ENCODE data around the gene PLA2G1B.
"Not testable (repeated sequence)": the region's sequence is repeated elsewhere in the genome, so short reads cannot be mapped to it uniquely, and the experiment has no call there.

Gene PLA2G1B

DNA sequence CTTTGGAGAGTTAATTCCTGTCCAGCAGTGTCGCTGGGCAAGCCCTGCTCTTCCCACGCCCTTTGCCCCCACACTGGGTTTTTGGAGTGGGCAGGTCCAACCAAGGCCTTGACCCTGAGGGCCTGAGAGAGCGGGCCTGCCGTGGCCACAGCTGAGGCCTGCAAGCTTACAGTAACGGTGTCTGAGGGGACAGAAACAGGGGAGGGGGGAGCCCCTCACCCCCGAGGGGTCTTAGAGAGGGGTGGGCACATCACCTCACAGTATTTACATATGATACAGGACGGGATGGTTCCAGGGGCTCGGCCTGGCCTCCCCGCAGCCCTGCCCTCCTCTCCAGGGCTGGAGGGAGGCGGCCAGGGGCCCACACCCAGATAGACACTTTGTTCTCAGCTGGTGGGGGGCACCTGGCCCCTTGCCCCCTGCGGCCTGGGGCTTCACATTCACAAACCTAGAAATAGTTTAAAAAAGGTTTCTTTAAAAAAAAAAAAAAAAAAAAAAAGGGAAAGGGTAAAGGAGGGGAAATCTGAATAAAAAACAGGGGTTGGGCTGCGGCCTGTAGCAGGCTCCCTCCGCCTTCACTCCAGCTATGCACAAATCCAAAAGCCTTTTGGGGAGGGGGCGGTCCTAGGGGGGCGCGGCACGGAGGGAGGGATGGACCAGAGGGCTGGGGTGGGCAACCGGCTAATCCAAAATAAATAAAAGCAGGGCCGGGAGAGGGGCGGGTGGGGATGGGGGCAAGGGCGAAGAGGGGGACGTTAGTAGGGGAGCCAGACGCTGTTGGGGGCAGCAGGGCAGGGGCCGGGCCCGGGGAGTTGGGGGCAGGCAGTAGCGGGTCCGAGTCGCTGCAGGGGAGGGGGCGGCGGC is 14.8 kb upstream of the PLA2G1B start:
- H3K4me3 ChIP-seq (ENCODE audit: low read depth, low read length): no peak overlapping the region
- DNase-seq (ENCODE audit: low read depth): no peak
- TF ChIP-seq, protein P1, sequence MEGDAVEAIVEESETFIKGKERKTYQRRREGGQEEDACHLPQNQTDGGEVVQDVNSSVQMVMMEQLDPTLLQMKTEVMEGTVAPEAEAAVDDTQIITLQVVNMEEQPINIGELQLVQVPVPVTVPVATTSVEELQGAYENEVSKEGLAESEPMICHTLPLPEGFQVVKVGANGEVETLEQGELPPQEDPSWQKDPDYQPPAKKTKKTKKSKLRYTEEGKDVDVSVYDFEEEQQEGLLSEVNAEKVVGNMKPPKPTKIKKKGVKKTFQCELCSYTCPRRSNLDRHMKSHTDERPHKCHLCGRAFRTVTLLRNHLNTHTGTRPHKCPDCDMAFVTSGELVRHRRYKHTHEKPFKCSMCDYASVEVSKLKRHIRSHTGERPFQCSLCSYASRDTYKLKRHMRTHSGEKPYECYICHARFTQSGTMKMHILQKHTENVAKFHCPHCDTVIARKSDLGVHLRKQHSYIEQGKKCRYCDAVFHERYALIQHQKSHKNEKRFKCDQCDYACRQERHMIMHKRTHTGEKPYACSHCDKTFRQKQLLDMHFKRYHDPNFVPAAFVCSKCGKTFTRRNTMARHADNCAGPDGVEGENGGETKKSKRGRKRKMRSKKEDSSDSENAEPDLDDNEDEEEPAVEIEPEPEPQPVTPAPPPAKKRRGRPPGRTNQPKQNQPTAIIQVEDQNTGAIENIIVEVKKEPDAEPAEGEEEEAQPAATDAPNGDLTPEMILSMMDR (IDR thresholded peaks at IDR 0.05; ENCODE audit: low read depth, low read length, missing control alignments): no peak

GRCh38 chr12:120339256-120339655 is 11.7 kb upstream of the PLA2G1B start:
- TF ChIP-seq, protein P1 (IDR thresholded peaks at IDR 0.05; ENCODE audit: low read depth, low read length, missing control alignments): no peak
- no peak overlapping the region for H3K4me3 ChIP-seq (ENCODE audit: low read depth, low read length)
- DNase-seq (ENCODE audit: low read depth): no peak

DNA sequence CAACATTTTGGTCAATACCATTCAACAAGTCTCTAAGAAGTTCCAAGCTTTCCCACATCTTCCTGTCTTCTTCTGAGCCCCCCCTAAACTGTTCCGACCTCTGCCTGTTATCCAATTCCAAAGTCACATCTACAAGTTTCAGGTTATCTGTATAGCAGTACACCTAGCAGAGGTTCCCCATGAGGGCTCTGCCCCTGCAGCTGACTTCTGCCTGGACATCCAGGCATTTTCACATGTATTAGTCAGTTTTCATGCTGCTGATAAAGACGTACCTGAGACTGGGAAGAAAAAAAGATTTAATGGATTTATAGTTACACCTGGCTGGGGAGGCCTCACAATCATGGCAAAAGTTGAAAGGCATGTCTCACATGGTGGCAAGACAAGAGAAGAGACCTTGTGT is 10.2 kb upstream of the PLA2G1B start:
- DNase-seq (ENCODE audit: low read depth): no peak
- TF ChIP-seq, protein P1 (IDR thresholded peaks at IDR 0.05; ENCODE audit: low read depth, low read length, missing control alignments): no peak
- H3K4me3 ChIP-seq (ENCODE audit: low read depth, low read length): no peak overlapping the region

GRCh38 chr12:120336392-120336791 is 8.8 kb upstream of the PLA2G1B start:
- not testable (repeated sequence) for DNase-seq (ENCODE audit: low read depth); H3K4me3 ChIP-seq (ENCODE audit: low read depth, low read length)

DNA sequence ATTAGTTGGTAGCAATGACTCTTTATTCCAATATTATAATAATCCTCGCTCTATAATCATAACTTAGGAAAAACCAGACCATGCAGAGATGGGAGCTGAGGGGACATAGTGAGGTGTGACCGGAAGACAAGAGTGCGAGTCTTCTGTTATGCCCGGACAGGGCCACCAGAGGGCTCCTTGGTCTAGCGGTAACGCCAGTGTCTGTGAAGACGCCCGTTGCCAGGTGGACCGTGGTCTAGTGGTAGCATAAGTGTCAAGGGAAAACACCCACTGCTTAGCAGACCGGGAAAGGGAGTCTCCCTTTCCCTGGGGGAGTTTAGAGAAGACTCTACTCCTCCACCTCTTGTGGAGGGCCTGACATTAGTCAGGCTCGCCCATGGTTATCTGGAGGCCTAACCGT is 7.9 kb upstream of the PLA2G1B start:
- not testable (repeated sequence) for H3K4me3 ChIP-seq (ENCODE audit: low read depth, low read length); DNase-seq (ENCODE audit: low read depth)
- TF ChIP-seq, protein P1 (IDR thresholded peaks at IDR 0.05; ENCODE audit: low read depth, low read length, missing control alignments): peak; percentile 74

DNA sequence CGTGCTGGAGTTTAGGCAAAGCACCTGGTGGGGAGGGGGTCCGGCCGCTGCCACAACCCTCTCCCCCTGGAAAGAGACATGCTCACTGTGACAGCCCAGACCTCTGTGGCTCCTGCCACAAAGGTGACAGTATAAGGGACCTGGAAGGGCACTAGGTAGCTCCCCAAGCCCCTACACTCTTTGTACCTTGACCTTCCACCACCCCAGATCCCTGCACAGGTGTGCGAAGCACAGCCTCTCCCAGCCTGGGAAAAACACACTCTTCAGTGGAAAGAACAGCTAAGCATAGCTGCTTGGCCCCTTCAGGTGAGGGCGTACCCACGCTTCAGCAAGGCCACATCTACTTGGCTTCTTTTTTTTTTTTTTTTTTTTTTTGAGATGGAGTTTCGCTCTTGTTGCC is 4.9 kb upstream of the PLA2G1B start:
- no peak for DNase-seq (ENCODE audit: low read depth)
- TF ChIP-seq, protein P1 (IDR thresholded peaks at IDR 0.05; ENCODE audit: low read depth, low read length, missing control alignments): no peak
- H3K4me3 ChIP-seq (ENCODE audit: low read depth, low read length): no peak overlapping the region

- no peak for DNase-seq (ENCODE audit: low read depth)
- H3K4me3 ChIP-seq (ENCODE audit: low read depth, low read length): no peak overlapping the region
- TF ChIP-seq, protein P1 (IDR thresholded peaks at IDR 0.05; ENCODE audit: low read depth, low read length, missing control alignments): no peak
Observed at GRCh38 chr12:120332041-120332440, 4.5 kb upstream of the PLA2G1B start.
